CD4-positive, alpha-beta T cell treated with Interleukin-10 for 1 hour (primary cell): ENCODE measurements around the gene DDN.

Experiments
- DNase-seq: peaks from one replicate; pipeline ENCODE4 v3.0.0-alpha.2; 2020

Gene DDN

DNA sequence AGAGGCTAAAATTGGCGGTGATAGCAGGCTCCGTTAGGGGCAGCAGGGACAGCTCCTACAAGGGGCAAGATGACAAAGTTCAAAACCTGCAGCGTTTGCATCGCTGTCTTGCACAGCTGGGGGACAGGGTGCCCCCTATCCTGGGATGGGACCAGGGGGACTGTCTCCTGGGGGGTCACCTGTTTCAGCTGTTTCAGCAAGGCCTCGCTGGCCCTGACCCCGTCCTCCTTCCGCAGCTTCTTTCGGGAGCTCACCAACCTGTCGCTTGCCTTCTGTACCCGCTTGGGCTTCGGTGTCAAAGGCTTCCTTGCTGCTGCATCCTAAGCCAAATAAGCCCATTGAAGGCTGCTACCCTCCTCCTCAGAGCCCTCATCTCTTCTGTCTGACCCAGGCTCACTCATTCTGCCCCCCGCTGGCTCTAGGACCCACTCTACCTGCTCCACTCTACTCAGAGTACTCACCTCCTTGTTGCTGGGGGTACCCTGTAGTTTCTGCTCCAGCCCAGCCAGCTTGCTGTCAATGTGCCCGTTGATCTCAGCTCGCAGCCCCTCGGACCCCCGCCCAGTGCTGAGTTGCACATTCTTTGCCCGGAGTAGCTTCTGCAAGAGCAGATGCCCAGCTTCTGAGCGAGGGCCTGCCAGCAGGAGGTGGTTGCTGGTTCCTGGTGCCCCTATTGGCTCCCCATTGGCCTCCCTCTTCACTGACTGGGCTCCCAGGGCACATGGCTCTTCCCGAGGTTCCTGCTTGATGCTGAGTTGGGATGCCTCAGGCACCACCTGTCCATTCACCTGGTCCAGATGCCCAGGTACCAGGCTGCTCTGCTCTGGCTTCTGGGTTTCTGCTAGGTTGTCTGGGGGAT lies 31.8 kb upstream of the DDN start:
- no peak for DNase-seq

DNA sequence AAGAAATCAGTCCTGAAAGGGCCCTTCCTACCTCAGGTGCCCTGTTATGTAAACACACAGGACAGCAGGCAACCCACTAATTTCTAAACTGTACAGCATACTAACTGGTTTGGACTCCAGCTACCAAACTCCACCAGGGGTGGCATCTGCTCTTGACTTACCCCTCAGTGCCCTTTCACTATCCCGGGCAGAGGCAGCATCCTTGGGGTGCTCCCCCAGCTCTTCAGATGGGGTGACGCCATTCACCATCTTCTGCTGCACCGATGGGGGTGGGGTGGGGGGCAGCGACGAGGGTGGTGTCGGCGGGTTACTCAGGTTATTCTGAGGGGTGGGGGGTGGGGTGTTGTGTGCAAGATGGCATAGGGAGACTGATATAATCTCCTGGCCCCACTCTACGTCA lies 30.9 kb upstream of the DDN start:
- DNase-seq = no peak

DNA sequence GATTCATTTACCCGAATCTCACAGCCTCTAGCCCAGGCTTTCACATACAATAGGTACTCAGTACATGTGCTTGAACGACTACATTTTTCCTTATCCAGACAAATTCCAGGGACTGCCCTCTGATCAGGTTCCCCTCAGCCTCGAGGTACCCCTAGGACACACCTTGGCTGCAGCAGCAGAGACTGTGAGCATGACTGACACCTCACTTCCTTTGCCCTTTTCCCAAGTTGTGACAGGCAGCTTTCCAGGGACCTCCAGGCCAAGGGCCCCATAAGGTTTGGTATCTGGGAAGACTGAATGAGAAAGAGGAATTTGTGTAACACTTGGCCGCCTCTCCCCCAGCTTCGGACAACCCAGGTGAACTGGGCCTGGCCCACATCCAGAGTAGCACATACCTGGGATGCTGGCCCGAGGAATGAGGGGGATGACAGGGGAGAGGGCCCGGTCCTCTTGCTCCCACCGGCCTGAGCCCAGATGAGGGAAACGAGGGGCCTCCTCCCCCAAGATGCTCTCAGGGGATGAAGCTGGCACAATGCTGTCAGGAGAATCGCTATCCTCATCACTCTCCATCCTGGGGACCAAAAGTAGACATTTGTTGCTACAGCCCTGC lies 29.6 kb upstream of the DDN start:
- no peak for DNase-seq

DNA sequence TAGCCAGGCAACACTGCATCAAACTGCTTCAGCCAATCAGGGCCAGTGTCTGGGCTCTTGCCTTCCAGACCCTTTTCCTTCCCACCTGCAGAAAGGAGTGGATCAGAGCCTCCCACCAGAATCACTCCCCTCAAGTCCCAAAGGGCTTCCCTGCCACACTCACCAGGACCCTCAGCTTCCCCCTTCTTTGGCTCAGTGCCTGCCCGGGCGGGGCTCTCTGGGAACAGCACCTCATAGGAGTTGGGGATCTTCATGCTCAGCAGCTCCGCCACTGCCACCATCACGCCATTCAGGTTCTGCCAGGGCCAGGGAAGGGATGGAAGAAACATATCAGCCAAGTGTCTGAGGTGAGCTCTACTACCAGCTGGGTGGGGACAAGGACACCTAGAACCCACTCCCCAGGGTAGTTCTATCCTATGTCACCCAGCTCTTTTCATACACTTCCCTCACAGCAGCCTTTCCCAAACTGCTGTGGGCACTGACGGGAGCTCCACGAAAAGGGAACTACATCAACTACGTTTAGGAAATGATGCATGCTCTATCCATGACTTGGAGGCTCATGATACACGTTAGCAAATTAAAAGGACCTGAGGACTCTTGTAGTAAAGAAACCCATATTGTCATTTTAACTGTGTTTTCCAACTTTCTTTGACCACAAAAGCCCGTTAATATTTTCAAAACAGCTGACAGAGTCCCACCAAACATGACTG lies 28.8 kb upstream of the DDN start:
- DNase-seq = no peak

DNA sequence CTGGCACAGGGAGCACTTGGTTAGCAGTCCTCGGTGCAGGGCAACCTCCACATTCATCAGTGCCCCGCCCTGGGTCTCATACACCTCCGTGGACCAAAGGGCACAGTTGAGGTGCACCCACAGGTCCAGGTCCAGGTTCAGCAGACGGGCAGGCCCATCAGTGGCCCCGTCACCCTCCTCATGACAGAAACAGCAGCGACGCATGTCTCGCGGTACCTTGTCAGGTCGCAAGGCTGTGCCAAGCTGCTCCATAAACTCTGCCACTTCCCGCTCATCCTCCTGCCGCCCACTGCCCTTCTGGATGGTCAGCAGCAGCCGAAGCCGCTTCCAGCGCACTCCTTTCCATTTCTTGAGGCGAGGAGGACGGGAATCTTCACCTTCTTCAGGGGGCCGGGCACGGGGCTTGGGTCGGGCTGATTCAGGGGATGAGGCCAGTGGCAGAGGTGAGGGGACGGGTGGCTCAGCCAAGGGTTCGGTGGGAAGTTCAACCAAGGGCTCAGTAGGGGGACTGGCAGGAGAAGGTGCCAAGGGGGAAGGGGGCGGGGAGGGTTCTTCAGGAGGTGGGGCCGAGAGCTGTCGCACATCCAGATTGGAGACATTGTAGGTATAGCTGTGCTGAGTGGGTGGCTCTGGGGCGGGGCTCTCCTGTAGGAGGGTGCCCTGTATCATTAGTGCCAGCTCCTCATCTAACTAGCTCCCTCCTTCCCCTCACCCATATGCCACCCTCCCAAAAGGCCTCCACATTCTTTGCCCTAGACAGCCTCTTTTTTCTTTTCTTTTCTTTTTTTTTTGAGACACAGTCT lies 27.7 kb upstream of the DDN start:
- no peak for DNase-seq

DNA sequence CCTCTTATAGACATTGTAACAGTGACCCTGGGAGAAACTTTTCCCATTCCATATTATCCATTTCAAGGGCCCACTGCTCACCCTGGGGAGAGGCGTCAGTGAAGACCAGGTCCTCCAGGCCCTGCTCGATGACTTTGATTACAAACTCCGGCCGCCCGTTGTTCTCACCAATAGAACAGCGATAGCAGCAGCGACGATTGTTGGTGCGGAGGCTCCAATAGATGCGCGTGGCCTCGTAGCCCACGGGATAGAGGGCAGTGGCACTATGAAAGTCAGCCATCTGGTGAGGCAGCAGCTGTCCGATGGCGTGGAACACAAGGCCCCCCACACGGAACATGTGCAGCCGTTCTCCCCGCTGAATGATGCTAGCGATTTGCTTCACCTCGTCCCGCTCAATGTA lies 26.9 kb upstream of the DDN start:
- DNase-seq = no peak

DNA sequence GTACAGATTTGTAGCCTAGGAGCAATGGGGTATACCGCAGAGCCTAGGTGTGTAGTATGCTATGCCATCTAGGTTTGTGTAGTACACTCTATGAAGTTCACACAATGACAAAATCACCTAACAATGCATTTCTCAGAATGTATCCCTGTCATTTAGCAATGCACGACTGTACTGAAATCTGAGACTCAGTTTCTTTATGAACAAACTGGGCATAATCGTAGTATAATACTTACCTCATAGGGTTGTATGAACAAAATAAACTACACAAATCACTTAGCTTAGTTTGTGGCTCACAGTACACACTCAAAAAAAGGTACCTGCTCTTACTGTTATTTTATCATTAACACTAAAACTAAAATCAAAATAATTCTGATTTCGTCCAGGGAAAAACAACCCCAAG lies 26.3 kb upstream of the DDN start:
- DNase-seq = no peak

DNA sequence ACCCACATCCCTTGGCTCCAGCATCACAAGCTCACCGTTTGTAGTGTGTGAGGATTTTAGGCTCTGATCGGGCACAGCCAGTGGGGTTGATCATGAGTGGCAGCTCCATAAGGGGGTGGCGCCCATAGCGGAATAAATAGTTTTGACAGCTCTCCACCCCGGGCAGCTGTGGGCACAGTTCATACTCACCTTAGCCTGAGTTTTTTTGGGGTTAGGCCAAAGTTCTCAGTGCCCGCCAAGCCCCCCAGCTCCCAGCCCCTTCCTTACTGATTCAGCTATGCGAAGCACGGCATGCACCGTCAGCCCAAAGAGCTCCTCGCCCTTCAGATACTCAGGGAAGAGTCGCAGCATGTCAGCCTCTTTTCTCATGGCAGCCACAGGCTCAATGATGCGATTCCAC lies 25.4 kb upstream of the DDN start:
- DNase-seq = no peak

DNA sequence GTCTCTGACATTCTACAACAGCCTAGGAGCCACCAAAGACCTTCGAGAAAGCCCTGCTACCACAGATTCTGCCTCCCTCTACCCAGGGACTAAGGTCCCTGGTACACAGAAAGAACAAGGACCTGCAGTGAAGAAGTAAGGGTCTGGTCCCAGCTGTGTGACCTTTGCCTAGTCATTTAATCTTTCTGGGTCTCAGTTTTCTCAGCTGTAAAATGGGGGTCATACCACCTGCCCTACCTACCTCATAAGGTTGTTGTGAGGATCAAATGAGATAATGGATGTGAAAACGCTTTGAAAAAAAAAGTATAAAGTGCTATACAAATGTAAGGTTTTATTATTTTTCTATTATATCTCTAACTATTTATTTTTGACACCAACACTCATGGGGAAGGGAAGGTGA lies 24.6 kb upstream of the DDN start:
- no peak for DNase-seq

DNA sequence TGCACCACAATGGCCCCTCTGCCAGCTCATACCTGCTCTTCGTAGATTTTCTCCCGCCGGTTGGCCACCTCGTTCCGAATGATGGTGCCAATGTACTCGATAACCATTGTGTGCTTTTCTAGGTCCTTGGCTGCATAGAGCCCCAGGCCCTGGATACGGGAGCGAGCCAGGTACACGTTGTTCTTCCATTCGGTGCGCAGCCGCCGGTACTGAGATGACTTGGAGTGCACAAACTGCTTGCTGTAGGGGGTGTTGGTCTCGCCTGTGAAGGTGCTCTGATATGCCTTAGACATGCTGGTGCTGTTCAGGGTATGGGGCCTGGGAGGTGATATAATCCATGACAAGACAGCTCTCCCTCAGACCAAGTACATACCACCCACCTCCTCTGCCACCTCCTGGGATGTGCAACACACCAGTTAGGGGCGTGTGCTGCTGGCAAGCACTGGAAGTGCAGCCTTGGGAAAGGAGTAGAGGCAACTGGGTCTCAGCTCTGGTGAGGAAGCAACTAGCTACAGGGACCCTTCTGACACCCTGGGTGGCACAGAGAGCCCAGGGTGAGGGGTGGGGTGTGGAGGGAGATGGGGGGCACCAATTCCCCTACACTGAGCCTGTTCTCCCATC lies 23.5 kb upstream of the DDN start:
- DNase-seq = no peak

DNA sequence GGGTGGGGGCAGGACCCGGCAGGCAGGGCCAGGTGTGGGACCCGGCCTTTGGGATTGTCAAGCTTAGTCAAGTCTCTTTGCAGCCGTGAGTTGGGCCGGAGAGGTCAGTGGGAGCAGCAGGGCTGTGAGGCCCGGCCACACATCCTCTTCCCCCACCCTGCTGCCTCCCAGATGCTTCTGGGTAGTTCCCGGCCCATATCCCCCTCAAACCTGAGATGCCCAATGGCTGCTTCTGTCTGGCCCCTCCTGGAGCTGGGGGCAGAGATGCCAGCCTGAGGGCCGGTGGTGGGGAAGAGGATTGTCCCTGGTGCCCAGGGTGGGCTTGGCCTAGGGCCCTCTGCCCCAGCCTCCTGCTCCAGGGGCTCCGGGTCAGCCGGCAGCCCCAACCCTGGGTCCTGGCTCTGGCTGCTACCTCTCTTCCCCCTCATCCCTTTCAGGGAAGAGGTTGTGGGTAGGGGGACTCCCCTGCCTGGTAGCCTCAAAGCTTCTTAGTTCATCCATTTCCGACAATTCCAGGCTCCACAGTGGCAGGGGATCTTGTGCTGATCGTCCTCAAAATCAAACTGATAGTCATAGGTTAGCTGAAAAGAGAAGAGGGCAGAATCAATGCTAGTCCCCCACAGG lies 22.2 kb upstream of the DDN start:
- no peak for DNase-seq

DNA sequence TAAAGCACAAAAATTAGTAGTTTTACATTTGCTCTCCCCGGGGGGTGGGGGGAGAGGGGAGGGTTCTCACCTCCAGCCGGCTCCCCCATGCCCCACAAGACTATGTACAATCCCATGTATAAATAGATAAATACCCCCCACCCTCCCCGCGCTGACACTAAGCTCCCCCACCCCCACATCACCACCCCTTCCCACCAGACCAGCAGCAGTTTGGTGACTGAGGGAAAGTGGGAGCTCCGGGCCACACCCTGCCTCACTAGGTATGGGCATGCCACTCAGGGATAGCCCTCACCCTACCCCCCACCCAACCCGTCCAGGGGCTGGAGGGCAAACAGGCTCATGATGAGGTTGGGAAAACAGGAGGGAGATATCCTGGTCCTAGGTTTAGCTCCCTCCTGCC lies 21.3 kb upstream of the DDN start:
- no peak for DNase-seq

DNA sequence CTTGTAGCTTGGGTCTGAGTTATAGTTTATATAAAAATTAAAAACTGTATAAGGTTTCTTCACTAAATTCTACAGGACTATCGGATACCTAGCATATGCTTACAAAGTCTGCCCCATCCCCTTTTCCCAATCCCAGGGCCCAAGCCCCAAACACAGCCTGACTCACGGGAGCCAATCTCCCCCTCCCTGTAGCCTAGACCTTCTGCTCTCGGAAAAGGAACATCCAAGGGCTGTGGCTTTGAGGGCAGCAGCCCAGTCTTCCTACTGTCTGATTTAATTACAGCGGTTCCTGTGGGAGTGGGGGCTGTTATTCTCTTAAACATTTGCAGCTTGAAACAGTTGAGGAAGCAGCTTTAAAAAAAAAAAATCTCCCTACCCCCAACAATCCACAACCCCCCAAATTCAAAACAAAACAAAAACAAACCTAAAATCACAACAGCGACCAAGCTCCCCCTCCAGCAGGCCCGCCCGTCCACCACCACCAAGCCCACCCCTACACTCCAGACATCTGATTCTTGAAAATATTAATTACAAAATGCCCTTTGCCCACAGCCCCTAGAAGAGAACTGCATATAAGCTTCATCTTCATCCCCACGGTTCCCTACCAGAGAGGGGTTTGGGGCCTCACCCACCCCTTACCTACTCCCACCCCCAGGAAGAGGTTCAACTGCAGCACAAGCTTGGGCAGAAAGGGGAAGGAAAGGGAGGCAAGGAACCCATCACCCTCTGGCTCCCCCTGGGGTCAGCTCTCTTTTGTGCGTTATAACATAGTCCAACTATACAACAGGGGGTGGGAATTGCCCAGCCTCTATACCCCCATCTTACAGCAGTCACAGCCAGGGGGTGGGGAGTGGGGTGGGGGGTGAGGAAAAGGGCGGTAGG lies 20.5 kb upstream of the DDN start:
- DNase-seq = peak; percentile 64

DNA sequence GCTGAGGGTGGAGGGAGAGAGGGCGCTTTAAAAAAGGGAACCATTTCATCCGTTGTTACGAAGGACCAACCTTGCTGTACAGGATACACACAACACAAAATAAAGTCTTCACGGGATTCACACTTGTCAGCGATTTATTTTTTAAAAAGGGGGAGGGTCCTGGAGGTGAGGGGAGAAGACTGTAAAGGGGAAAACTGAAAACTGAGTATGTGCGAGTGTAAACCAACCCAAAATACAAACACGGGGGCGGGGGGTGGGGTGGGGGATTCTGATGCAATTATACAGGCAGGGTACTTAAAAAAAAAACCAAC lies 19.9 kb upstream of the DDN start:
- no peak for DNase-seq

DNA sequence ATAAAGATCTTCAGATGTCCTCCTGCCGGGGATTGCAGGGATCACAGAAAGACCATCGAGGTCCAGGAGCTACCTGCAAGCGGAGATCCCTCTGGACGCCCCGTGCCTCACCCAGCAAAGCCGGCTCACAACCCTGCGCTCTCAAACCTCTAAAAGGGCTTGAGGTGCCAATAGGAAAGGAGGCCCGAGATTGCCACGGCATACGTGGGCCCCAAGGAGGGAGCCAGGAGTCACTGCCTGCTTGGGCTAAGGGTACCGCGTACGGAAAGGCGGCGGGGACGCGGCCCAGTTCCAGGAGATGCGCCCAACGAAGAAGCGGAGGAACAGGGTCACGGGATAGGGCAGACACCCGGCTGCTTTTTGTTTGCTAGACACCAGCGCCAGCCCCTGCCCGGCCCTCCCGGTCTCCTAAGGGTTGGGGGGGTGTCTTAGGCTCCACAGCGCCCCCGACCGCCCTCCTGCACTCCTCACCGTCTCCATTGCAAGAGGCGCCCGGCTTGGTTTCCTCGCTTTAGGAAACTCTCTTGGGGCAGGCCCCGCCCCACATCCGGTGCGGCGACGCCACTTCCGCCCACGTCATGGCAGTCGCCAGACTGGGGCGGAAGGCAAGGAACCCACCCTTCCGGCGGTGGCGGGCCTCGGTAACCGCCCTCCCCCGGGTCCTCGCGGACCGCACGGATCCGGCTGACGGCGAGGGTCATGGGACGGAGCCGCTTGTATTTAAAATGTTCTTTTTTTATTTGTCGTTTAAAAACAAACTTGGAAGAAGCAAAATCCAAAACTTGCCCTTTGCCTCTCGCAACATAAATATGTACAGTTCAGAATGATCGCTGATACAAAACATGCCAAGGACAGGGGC lies 19.3 kb upstream of the DDN start, which contains the start of gene PRKAG1:
Gene PRKAG1, minus strand, starts transcription at position 516 of the 859 bp plus-strand sequence. Its CDS starts 36 bp downstream, at position 480.
- DNase-seq = peak; percentile 98

DNA sequence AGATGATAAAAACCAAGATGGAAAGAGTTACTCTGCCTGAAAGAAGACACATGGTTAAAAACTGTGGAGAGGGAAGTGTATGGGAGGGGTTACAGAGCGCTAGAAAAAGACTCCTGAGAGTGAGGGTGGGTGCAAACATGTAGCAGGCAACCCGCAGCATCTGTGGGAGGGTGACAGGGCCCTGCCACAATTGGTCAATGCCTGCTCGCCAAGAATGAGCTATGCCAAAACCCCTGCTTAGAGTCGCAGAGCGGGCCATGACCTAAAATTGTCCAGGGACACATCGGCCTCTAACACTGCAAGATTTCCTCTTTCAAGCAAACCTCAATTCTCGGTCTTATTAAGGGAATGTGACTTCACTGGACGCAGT lies 18.7 kb upstream of the DDN start:
- peak; percentile 44 for DNase-seq

DNA sequence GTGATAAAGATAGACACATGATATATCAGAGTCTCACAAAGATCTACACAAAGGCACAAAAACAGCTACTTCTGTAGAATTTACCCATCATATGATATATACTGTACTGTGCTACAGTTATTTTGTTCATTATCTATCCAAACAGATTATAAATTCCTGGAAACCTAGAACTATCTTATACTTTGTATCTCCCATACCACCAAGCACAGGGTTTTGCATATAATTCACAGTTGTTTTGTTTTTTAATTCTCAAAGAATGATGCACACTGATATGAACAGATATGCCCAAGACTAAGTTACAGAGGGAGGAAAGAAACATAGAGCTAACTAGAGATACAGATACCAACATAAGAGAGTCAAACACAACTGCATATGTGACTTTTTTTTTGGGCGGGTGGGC lies 16.0 kb upstream of the DDN start:
- DNase-seq = no peak

DNA sequence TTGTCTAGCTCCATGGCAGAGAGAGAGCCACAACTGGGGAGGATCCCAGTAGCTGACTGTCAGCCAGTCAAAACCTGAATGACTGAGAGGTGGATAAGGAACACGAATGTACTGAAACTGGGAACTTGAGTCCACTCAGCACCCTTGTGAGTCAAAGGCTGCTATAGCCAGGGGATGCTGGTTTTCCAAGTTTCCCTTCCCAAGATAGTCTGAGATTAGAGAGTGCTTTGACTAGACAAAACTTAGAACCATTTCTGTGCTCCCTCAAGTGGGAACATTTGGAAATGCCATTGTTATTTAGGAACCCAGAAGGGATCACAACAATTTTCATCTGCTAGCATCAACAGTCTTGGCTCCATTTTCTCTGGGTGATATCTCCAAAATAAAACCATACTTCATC lies 15.4 kb upstream of the DDN start:
- no peak for DNase-seq

DNA sequence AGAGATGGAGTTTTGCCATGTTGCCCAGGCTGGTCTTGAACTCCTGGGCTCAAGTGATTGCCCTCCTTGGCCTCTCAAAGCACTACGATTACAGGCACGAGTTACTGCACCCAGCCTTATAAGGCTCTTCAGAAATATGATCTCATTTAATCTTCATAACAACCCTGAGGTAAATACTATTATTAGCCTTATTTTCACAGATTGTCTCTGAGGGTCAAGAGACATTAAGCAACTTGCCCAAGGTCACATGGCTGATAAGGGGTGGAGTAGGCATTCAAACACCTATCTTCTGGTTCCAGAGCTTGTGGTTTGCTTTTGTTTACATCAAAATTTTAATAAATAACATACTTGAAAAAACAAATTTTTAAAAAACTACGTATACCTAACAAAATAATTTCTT lies 14.3 kb upstream of the DDN start:
- DNase-seq = no peak

DNA sequence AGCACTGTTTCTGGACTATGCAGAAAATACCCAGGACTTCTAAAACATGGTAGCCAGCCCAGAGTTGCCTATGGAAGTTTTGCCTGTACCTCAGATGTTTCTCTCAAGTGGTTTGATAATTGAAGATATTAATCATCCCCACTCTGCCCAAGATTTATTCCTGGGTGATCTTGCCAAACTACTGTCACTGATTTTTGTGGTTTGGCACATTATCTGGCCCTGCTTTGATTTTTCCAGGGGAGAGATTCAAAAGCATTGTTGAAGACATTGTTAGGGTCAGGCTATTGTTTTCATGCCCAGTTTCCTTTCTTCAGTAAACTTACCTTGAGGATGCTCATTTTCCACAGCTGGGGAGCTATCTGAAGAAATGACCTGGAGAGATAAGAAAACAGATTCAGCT lies 13.6 kb upstream of the DDN start:
- DNase-seq = no peak
